ENCODE data around the gene RAB3IL1. TPM values are rescaled to one million over a fixed set of nuclear protein-coding genes. Genes with fewer than 3 reads are reported as not detected.

The RAB3IL1 gene
- total RNA-seq, 1 experiment from 2014 or later: 18.1 TPM

- Histone ChIP-seq H3K9ac (ENCODE audit: low read length) (no peak overlapping the region), H3K4me2 (ENCODE audit: low read length) (no peak overlapping the region), H3K36me3 (ENCODE audit: control insufficient read depth in 1 of 2, insufficient read depth in 2 of 2, low read length in 2 of 2) (no peaks in the 10 kb centered on the region), H3K4me1 (ENCODE audit: control insufficient read depth in 1 of 2, insufficient read depth in 2 of 2, low read length in 2 of 2) (peaks cover 10 to 16% of the 10 kb centered on the region in 2 experiments), H3K9me2 (ENCODE audit: insufficient read depth) (no peaks in the 10 kb centered on the region), H3K27me3 (ENCODE audit: insufficient read depth, low read length) (no peaks in the 10 kb centered on the region), H2AFZ (ENCODE audit: low read depth, low read length, poor library complexity, severe bottlenecking) (no peak overlapping the region), H4K20me1 (ENCODE audit: insufficient read depth) (no peaks in the 10 kb centered on the region), H3K27ac (ENCODE audit: low read depth, low read length) (no peak overlapping the region), H3K4me3 (replicated peaks in 1 of 2; ENCODE audit: low read depth in 1 of 2, low read length in 2 of 2) (no peak overlapping the region), H3K9me3 (ENCODE audit: control insufficient read depth in 1 of 2, insufficient read depth in 1 of 2, low read depth in 1 of 2, low read length in 2 of 2) (no peaks in the 10 kb centered on the region), H3K79me2 (ENCODE audit: insufficient read depth, low read length) (no peaks in the 10 kb centered on the region; the same call in 1 of the 2 replicates)
- ChIA-PET POLR2A (no interaction called here), CTCF (interaction anchor here (5.1 to 8.6 kb wide), 3 partner anchors 53 to 186 kb away, joined by 36 to 162 read pairs (median 134); partner anchors contain the start of gene BEST1), RAD21 (ENCODE audit: low non-redundant PET in 1 of 2, low total read pairs in 2 of 2, uncharacterized antibody in 2 of 2, unreplicated experiment in 2 of 2) (no interaction called here)
- intact Hi-C loops (cut with micrococcal nuclease): loop anchor here (5.0 kb wide), 1 partner anchor 67 kb away; no protein-coding TSS in a partner anchor
- ATAC-seq: no peak
- DNase-seq (ENCODE audit: low read depth, low spot score): no peak
- TF ChIP-seq CEBPB (IDR thresholded peaks at IDR 0.05; ENCODE audit: low read depth): no peak
- TF ChIP-seq FOSL1 (IDR thresholded peaks at IDR 0.05; ENCODE audit: low read depth): no peak
- no peak for TF ChIP-seq EZH2 (IDR thresholded peaks at IDR 0.05)
- no peak for TF ChIP-seq SP1 (IDR thresholded peaks at IDR 0.05; ENCODE audit: low read depth)
- no peak for TF ChIP-seq TCF7L2 (IDR thresholded peaks at IDR 0.05; ENCODE audit: borderline replicate concordance, extremely low read depth, insufficient read depth, insufficient read length)
- no peak for TF ChIP-seq ZBTB33 (IDR thresholded peaks at IDR 0.05; ENCODE audit: extremely low read depth, insufficient replicate concordance, low read length)
- no peak for TF ChIP-seq ZFX (IDR thresholded peaks at IDR 0.05)
- TF ChIP-seq JUND (IDR thresholded peaks at IDR 0.05): no peak
- no peak for TF ChIP-seq MAX (IDR thresholded peaks at IDR 0.05)
- TF ChIP-seq ZNF274 (IDR thresholded peaks at IDR 0.05; ENCODE audit: low read depth, low read length): no peak
- no peak for TF ChIP-seq EZH2phosphoT487 (IDR thresholded peaks at IDR 0.05; ENCODE audit: borderline replicate concordance)
- TF ChIP-seq EGR1 (IDR thresholded peaks at IDR 0.05; ENCODE audit: low read depth): no peak
- BruUV-seq (replicated peaks): no TSS peak
These were observed 22.2 kb downstream of the RAB3IL1 start for GRCh38 chr11:61895046-61895717.

All from HCT116 (cell line).